AG04450 (cell line): ENCODE measurements around the gene ANKHD1. TPM values are rescaled to one million over a fixed set of nuclear protein-coding genes. Genes with fewer than 3 reads are reported as not detected.

Source experiments
- CTCF ChIA-PET: fragments of 300-600, 350-600 bp; formaldehyde crosslinking; extraction: SDS; loops from one replicate; lab custom pipeline; 2022; ENCODE audit warnings: antibody characterized with exemption, inconsistent platforms; lab: Charles Lee
- POLR2A ChIA-PET: fragments of 350-600 bp; formaldehyde crosslinking; extraction: SDS; loops from one replicate; lab custom pipeline; 2021; ENCODE audit warnings: antibody characterized with exemption, inconsistent platforms; lab: Yijun Ruan, JAX
- DNase-seq: peaks from one replicate; pipeline ENCODE4 v3.0.0-alpha.2; 2011; ENCODE audit warnings: low read depth, low spot score
- H3K27ac ChIP-seq: one replicate; pipeline ENCODE4 v1.5.1; 2012; ENCODE audit warnings: low read depth, low read length, control low read depth
- H3K27me3 ChIP-seq: one replicate; pipeline ENCODE4 v1.6.0; 2012; ENCODE audit warnings: low read length; ENCODE audit not compliant: control insufficient read depth, insufficient read depth
- H3K4me3 ChIP-seq: 2 replicates; pipeline ENCODE4 v1.5.1; 2011; ENCODE audit warnings: mild to moderate bottlenecking, low read depth, low read length, control low read depth
- H3K9me3 ChIP-seq: 2 replicates; pipeline ENCODE4 v1.5.1; 2012; ENCODE audit warnings: low read length; ENCODE audit not compliant: control insufficient read depth, insufficient read depth
- polyA minus RNA-seq: library from RNA; depleted of rRNA, polyadenylated mRNA; stranded (reverse); fragments of >200 nt; gene quantifications from 2 replicates; pipeline ENCODE4 v1.2.3, GENCODE V29; 2011; rRNA and poly(A)+ RNA removed
- polyA plus RNA-seq: library from polyadenylated mRNA; depleted of rRNA; stranded (reverse); fragments of >200 nt; gene quantifications from 2 replicates; pipeline ENCODE4 v1.2.3, GENCODE V29; 2011; rRNA removed
- TF ChIP-seq, protein P1 (sequence below): IDR thresholded peaks from 2 replicates; pipeline ENCODE4 v1.5.1; 2011; ENCODE audit warnings: low read depth, low read length, control low read depth, inconsistent platforms

The ANKHD1 gene, protein sequence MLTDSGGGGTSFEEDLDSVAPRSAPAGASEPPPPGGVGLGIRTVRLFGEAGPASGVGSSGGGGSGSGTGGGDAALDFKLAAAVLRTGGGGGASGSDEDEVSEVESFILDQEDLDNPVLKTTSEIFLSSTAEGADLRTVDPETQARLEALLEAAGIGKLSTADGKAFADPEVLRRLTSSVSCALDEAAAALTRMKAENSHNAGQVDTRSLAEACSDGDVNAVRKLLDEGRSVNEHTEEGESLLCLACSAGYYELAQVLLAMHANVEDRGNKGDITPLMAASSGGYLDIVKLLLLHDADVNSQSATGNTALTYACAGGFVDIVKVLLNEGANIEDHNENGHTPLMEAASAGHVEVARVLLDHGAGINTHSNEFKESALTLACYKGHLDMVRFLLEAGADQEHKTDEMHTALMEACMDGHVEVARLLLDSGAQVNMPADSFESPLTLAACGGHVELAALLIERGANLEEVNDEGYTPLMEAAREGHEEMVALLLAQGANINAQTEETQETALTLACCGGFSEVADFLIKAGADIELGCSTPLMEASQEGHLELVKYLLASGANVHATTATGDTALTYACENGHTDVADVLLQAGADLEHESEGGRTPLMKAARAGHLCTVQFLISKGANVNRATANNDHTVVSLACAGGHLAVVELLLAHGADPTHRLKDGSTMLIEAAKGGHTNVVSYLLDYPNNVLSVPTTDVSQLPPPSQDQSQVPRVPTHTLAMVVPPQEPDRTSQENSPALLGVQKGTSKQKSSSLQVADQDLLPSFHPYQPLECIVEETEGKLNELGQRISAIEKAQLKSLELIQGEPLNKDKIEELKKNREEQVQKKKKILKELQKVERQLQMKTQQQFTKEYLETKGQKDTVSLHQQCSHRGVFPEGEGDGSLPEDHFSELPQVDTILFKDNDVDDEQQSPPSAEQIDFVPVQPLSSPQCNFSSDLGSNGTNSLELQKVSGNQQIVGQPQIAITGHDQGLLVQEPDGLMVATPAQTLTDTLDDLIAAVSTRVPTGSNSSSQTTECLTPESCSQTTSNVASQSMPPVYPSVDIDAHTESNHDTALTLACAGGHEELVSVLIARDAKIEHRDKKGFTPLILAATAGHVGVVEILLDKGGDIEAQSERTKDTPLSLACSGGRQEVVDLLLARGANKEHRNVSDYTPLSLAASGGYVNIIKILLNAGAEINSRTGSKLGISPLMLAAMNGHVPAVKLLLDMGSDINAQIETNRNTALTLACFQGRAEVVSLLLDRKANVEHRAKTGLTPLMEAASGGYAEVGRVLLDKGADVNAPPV (N-terminal part only)
- 54.3 and 56.6 TPM in 2 replicates for polyA plus RNA-seq
- polyA minus RNA-seq = 62.4 and 93.9 TPM in 2 replicates

DNA sequence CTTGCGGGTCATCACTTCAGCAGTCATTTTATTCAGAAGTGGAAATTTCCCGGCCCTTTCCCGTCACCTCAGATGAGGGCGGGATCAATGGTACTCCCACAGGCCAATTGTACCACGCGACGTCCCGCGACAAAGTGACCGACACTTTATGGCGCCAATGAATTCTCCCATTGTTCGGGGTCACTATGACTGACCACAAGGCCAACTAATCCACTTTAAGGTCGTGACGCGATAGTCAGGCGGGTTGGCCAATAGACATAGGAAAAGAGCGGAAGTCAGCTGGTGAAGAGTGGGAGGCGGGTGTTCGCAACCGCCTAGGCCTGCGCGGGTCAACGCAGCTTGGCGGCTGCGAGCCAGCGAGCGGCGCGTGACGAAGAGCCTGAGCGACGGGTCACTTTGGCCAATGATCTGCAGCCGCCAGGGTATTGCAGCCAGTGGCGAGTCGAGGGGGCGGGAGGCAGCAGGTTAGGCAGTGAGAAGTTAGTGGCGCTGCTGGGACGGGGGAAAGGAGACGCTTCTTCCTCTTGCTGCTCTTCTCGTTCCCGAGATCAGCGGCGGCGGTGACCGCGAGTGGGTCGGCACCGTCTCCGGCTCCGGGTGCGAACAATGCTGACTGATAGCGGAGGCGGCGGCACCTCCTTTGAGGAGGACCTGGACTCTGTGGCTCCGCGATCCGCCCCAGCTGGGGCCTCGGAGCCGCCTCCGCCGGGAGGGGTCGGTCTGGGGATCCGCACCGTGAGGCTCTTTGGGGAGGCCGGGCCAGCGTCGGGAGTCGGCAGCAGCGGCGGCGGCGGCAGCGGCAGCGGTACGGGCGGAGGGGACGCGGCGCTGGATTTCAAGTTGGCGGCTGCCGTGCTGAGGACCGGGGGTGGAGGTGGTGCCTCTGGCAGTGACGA, at the start of gene ANKHD1:
Gene ANKHD1 (plus strand): TSS at position 472 of the 896 bp plus-strand sequence. CDS start 135 bp downstream, at position 607.
- Histone ChIP-seq H3K4me3 (peak within 1 kb of the TSS; percentile 98), H3K9me3 (no peaks in the 10 kb centered on the region; the same call in 1 of the 2 replicates), H3K27me3 (no peaks in the 10 kb centered on the region), H3K27ac (peak within 1 kb of the TSS; percentile 90)
- TF ChIP-seq, protein P1, sequence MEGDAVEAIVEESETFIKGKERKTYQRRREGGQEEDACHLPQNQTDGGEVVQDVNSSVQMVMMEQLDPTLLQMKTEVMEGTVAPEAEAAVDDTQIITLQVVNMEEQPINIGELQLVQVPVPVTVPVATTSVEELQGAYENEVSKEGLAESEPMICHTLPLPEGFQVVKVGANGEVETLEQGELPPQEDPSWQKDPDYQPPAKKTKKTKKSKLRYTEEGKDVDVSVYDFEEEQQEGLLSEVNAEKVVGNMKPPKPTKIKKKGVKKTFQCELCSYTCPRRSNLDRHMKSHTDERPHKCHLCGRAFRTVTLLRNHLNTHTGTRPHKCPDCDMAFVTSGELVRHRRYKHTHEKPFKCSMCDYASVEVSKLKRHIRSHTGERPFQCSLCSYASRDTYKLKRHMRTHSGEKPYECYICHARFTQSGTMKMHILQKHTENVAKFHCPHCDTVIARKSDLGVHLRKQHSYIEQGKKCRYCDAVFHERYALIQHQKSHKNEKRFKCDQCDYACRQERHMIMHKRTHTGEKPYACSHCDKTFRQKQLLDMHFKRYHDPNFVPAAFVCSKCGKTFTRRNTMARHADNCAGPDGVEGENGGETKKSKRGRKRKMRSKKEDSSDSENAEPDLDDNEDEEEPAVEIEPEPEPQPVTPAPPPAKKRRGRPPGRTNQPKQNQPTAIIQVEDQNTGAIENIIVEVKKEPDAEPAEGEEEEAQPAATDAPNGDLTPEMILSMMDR = no peak
- DNase-seq = peak; percentile 100
- ChIA-PET CTCF (interaction anchor here (0.6 to 1.8 kb wide), 3 partner anchors 29 to 537 kb away, joined by 3 to 6 read pairs (median 3); no protein-coding TSS in a partner anchor), POLR2A (interaction anchor here (0.6 to 1.4 kb wide), 6 partner anchors 10 to 309 kb away, joined by 3 to 8 read pairs (median 4); partner anchors contain the start of genes APBB3, IK, NDUFA2 and SLC35A4)

DNA sequence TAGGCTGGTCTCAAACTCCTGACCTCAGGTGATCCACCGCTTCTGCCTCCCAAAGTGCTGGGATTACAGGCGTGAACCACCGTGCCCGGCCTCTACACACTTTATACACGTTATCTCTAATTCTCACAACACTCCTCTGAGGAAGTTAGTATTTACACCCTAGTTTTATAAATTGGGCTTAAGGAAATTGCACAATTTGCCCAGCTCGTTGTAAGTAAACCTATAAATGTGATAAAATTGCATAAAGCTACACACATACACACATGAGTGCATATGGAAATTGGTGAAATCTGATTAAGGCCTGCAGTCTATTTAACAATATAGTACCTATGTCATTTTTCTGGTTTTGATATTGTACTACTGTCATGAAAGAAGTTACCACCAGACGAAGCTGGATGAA, 46.1 kb upstream of the ANKHD1 start:
- POLR2A ChIA-PET = no interaction called here
- DNase-seq = no peak
- no peak overlapping the region for H3K27ac ChIP-seq
- TF ChIP-seq, protein P1 = no peak
- H3K9me3 ChIP-seq = no peaks in the 10 kb centered on the region
- H3K4me3 ChIP-seq = no peak overlapping the region
- CTCF ChIA-PET = interaction anchor here (0.5 to 18.1 kb wide), 6 partner anchors 9 to 169 kb away, joined by 3 to 806 read pairs (median 4); partner anchors contain the start of gene HBEGF
- no peaks in the 10 kb centered on the region for H3K27me3 ChIP-seq

DNA sequence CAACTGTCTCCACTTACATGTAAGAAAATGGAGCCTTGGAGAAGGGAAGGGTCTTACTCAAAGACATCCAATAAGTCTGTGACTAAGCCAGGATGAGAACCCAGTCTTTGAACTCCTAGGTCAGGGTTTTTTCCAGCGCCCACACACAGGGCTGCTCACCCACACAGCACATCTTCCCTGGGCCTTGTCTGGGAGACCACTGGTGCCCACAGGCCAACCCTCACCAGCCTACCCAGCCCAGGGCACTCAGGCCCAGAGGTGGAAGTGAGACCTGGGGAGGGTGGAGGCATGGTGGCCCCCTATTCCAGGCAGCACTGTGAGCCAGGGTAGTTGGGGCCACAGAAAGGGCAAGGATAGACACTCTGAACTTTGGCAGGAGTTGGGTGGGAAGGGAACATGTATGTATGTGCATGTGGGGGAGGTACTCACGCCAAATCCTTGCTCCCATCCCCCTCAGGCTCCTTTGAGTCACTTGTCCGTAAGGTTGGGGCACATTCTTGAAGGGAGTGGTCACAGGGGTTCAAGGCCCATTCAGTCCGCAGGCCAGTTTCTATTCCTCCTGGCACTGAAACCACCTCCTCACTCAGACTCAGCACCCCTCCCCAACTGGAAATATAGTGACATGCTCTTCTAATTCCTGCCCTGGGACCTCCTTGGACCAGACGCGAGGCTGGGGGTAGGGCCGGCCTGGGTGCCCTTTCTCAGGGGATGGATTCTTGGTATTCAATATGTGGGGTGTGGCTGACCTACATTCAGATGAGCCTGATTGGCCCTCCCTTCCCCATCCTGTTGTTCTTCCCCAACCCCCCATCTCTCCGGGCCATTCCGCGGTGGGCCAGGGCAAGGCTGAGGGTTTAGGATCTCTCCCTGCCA, 44.5 kb upstream of the ANKHD1 start:
- ChIA-PET CTCF (interaction anchor here (1.0 to 18.1 kb wide), 2 partner anchors 18 to 112 kb away, joined by 3 to 806 read pairs; no protein-coding TSS in a partner anchor), POLR2A (no interaction called here)
- DNase-seq = no peak
- TF ChIP-seq, protein P1 = no peak
- H3K27me3 ChIP-seq = no peaks in the 10 kb centered on the region
- H3K4me3 ChIP-seq = no peak overlapping the region
- H3K27ac ChIP-seq = no peak overlapping the region
- no peaks in the 10 kb centered on the region for H3K9me3 ChIP-seq
